Type B pancreatic cell (in vitro differentiated cells): ENCODE data around the gene RNF217. TPM values are rescaled to one million over a fixed set of nuclear protein-coding genes. Genes with fewer than 3 reads are reported as not detected.
A peak's percentile ranks its signal among the peaks of the same experiment; 100 is the strongest.

ENCODE experiments used
- DNase-seq: peaks from one replicate; pipeline ENCODE4 v3.0.0; 2021; ENCODE audit warnings: mixed read lengths; ENCODE audit not compliant: unreplicated experiment; ENCODE audit errors: extremely low spot score
- H3K27ac Mint-ChIP-seq: 2 replicates; pipeline ENCODE4 v1.8.0; 2021; ENCODE audit warnings: mild to moderate bottlenecking, mixed read lengths
- H3K27me3 Mint-ChIP-seq: 2 replicates; pipeline ENCODE4 v1.8.0; 2021; ENCODE audit warnings: mixed read lengths
- H3K36me3 Mint-ChIP-seq: 2 replicates; pipeline ENCODE4 v1.8.0; 2021; ENCODE audit warnings: mixed read lengths
- H3K4me1 Mint-ChIP-seq: one replicate; pipeline ENCODE4 v1.8.0; 2021; ENCODE audit warnings: mixed read lengths; ENCODE audit not compliant: unreplicated experiment
- H3K4me3 Mint-ChIP-seq: 2 replicates; pipeline ENCODE4 v1.8.0; 2021; ENCODE audit warnings: mild to moderate bottlenecking, mixed read lengths
- H3K9me3 Mint-ChIP-seq: 2 replicates; pipeline ENCODE4 v1.8.0; 2021; ENCODE audit warnings: mixed read lengths
- total RNA-seq: library from RNA; stranded (reverse); gene quantifications from 2 replicates; pipeline ENCODE4 v1.2.1, GENCODE V29; 2021; ENCODE audit warnings: low replicate concordance
- TF ChIP-seq, protein P1 (sequence below): fragments of 200-600 bp; sonication (generic); conservative IDR thresholded peaks from 2 replicates; pipeline ENCODE4 v1.5.0; 2021; ENCODE audit warnings: antibody characterized with exemption, mild to moderate bottlenecking

RNF217 gene
- total RNA-seq, 1 donor from 2014 or later: 22.1 TPM

DNA sequence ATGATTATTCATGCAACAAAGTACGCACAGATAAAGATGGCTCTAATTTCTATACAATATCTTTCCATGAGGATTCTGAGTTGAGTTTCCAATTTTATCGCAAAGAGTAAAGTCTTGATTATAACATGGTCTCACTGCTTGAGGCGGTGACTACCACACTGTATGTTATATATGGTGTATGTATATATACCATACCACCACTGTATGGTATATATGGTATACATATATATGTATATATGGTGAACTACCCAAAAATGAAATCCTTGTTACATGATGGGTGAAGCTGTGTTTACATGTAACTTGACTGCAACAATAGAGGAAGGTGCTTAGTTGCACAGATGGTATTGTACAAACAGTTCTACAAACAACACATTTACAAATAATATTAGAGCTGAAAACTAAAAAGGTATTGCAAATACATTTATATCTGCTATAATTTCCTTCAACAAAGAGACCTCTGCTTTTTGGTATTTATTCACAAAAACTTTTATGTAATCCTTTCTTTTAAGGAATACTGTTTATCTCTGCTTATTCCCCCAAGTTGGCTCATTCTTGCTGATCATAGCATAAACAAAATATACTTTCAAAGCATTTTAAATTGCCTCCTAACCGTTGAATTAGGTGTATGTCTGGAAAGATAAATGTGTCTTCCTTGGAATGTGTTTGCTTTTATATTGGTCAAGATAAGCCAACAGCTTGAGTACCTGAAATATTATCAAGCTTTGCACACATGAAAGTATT lies 113.7 kb downstream of the RNF217 start:
- TF ChIP-seq, protein P1, sequence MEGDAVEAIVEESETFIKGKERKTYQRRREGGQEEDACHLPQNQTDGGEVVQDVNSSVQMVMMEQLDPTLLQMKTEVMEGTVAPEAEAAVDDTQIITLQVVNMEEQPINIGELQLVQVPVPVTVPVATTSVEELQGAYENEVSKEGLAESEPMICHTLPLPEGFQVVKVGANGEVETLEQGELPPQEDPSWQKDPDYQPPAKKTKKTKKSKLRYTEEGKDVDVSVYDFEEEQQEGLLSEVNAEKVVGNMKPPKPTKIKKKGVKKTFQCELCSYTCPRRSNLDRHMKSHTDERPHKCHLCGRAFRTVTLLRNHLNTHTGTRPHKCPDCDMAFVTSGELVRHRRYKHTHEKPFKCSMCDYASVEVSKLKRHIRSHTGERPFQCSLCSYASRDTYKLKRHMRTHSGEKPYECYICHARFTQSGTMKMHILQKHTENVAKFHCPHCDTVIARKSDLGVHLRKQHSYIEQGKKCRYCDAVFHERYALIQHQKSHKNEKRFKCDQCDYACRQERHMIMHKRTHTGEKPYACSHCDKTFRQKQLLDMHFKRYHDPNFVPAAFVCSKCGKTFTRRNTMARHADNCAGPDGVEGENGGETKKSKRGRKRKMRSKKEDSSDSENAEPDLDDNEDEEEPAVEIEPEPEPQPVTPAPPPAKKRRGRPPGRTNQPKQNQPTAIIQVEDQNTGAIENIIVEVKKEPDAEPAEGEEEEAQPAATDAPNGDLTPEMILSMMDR: no peak
- DNase-seq: no peak
- peaks cover 21% of the 10 kb centered on the region for H3K36me3 Mint-ChIP-seq
- no peaks in the 10 kb centered on the region for H3K9me3 Mint-ChIP-seq
- H3K27ac Mint-ChIP-seq: no peak overlapping the region
- no peaks in the 10 kb centered on the region for H3K27me3 Mint-ChIP-seq
- H3K4me3 Mint-ChIP-seq: no peak overlapping the region
- no peaks in the 10 kb centered on the region for H3K4me1 Mint-ChIP-seq

DNA sequence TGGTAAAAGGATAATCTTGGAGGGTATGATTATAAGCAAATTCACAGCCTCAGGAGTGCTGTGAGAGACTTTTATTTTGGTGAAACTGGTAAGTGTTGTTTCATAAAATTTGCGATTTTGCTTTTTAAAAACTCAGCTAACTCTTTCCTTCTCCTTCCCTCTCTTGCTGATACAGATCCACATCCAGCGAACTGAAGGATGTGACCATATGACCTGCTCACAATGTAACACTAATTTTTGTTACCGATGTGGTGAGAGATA lies 114.2 kb downstream of the RNF217 start:
- no peak overlapping the region for H3K27ac Mint-ChIP-seq
- H3K27me3 Mint-ChIP-seq: no peaks in the 10 kb centered on the region
- peaks cover 26% of the 10 kb centered on the region for H3K36me3 Mint-ChIP-seq
- H3K9me3 Mint-ChIP-seq: no peaks in the 10 kb centered on the region
- no peaks in the 10 kb centered on the region for H3K4me1 Mint-ChIP-seq
- TF ChIP-seq, protein P1: no peak
- no peak for DNase-seq
- H3K4me3 Mint-ChIP-seq: no peak overlapping the region

DNA sequence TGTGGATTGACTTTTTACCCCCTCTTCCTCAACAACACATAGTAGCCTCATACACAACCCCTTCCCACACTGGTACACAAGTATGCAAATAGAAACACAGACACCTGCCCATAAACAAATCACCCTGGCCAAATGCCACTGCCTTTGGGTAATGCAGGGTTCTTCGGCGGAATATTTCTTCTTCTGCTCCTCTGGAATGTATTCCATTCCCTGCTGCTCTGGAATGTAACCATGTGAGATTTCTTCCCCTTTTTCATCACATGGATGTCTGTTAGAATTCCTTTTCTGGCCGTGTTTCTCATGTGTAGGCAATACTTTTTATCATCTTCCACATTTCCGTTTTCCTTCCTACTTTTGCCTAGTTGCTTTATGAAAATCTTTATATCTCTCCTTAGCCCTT lies 115.2 kb downstream of the RNF217 start:
- TF ChIP-seq, protein P1: no peak
- Mint-ChIP-seq H3K9me3 (no peaks in the 10 kb centered on the region), H3K27me3 (no peaks in the 10 kb centered on the region), H3K4me3 (no peak overlapping the region), H3K4me1 (no peaks in the 10 kb centered on the region), H3K27ac (peak overlapping the region; percentile 47), H3K36me3 (peaks cover 27% of the 10 kb centered on the region)
- DNase-seq: no peak

DNA sequence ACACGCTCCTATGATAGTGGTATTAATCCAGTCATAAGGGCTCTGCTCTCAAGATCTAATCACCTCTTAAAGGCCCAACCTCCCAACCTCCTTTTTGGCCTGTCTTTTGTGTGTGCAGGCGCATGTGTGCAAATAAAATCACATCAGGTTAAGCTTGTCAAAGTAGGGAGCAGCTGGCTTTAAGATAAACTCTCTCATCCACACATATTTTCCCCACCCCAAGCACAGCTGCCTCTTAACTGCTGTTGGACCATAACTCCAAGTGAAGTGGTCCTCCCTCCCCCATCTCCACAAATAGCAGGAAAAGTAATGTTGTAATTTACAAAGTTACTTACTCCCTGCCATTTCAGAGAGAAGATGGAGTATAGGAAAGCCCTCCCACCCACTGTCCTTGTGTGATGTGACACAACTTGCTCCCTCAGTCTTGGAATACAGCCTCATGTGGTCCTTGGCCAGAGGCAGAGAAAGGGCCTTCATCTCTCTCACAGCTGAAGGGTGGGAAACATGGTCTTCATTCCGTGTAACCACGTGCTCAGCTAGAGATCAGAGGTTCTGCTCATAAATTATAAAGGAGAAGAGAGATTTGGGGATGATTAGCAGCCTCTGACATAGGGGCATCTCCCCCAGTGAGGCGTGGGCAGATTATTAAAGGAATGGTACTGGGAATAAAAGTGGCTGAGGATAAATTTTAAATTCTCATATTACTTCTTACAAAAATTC lies 116.5 kb downstream of the RNF217 start:
- Mint-ChIP-seq H3K4me1 (no peaks in the 10 kb centered on the region), H3K27me3 (no peaks in the 10 kb centered on the region), H3K27ac (no peak overlapping the region), H3K9me3 (no peaks in the 10 kb centered on the region), H3K4me3 (no peak overlapping the region), H3K36me3 (peaks cover 30% of the 10 kb centered on the region)
- TF ChIP-seq, protein P1: no peak
- DNase-seq: no peak

DNA sequence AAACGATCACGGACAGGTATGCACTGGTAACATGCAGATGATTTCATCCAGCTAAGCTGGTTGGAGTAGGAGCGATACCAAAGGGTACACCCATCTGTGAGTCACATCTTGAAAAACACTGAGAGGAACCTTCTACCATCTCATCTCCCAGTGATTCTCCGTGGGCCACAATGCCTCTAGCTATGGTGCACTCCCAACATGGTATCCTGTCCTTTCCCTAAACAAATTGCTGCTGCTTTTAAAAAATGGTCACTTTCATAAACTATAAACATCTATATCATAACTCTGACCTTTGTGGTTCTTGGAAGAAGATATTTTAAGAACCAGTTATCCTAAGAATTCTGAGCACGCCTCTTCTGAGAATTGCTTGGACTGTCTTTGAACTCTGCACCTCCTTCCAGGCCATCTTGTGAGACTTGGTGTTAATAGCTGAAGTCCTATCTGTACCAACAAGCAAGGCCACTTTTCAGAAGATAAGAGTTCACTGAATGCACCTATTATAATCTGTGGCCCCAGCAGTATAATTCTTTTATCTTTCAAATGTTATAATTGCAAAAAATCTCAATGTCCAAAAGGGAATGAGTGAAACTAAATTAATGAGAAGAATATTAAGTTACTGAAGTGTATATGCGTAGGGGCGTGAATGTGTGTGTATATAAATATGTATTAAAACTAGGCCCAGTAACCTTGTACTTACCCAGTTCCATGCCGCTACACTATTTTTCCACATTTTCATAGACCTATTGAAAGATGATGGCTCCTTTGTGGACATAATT lies 120.9 kb downstream of the RNF217 start:
- Mint-ChIP-seq H3K36me3 (peaks cover 24% of the 10 kb centered on the region), H3K4me1 (peaks cover 4% of the 10 kb centered on the region), H3K27ac (no peak overlapping the region), H3K27me3 (no peaks in the 10 kb centered on the region), H3K4me3 (no peak overlapping the region), H3K9me3 (no peaks in the 10 kb centered on the region)
- DNase-seq: no peak
- TF ChIP-seq, protein P1: no peak
